Measurements from ENCODE around the gene TMEM40. TPM values are rescaled to one million over a fixed set of nuclear protein-coding genes. Genes with fewer than 3 reads are reported as not detected.

The TMEM40 gene
- total and polyA plus RNA-seq, 2 of the 13 experiments (the other 11 are each of a cell fraction or from before 2014, with no cell fraction given), result 0.16 TPM; not detected in 1

DNA sequence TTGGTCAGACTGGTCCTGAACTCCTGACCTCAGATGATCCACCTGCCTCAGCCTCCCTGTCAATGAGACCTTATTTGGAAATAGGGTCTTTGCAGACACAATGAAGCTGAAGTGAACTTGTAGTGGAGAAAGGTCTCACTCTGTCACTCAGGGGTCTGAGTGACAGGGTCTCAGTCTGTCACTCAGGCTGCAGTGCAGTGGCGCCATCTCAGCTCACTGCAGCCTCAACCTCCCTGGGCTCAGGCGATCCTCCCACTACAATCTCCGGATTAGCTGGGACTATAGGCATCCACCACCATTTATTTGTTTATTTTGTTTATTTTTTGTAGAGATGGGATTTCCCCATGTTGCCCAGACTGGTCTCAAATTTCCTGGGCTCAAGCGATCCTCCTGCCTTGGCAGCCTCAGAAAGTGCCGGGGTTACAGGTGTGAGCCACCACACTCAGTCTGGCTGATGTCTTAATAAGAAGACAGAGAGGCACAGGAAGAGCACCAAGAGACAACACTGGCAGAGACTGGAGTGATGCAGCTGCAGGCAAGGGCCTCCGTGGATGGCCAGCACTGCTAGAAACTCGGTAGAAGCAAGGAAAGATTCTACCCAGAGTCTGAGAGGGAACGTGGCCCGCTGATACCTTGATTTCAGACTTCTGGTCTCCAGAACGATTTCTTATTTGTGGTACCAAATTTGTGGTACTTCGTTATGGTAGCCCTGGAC, 68.9 kb downstream of the TMEM40 start (continued):
- TF ChIP-seq, protein P1, sequence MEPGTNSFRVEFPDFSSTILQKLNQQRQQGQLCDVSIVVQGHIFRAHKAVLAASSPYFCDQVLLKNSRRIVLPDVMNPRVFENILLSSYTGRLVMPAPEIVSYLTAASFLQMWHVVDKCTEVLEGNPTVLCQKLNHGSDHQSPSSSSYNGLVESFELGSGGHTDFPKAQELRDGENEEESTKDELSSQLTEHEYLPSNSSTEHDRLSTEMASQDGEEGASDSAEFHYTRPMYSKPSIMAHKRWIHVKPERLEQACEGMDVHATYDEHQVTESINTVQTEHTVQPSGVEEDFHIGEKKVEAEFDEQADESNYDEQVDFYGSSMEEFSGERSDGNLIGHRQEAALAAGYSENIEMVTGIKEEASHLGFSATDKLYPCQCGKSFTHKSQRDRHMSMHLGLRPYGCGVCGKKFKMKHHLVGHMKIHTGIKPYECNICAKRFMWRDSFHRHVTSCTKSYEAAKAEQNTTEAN (CRISPR knock-in tag; conservative IDR thresholded peaks at IDR 0.05), result no peak
- TF ChIP-seq ZNF17 (CRISPR knock-in tag; IDR thresholded peaks at IDR 0.05) (no peak), KDM4B (CRISPR knock-in tag; IDR thresholded peaks at IDR 0.05) (no peak), ZNF431 (CRISPR knock-in tag; IDR thresholded peaks at IDR 0.05; ENCODE audit: borderline replicate concordance, low read depth) (no peak), ZZZ3 (CRISPR knock-in tag; IDR thresholded peaks at IDR 0.05; ENCODE audit: borderline replicate concordance) (no peak), HES4 (CRISPR knock-in tag; IDR thresholded peaks at IDR 0.05; ENCODE audit: borderline replicate concordance) (no peak)
- TF ChIP-seq, protein P2, sequence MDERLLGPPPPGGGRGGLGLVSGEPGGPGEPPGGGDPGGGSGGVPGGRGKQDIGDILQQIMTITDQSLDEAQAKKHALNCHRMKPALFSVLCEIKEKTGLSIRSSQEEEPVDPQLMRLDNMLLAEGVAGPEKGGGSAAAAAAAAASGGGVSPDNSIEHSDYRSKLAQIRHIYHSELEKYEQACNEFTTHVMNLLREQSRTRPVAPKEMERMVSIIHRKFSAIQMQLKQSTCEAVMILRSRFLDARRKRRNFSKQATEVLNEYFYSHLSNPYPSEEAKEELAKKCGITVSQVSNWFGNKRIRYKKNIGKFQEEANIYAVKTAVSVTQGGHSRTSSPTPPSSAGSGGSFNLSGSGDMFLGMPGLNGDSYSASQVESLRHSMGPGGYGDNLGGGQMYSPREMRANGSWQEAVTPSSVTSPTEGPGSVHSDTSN (CRISPR knock-in tag; IDR thresholded peaks at IDR 0.05), result peak; percentile 15; the same call in 1 of the 2 replicates

DNA sequence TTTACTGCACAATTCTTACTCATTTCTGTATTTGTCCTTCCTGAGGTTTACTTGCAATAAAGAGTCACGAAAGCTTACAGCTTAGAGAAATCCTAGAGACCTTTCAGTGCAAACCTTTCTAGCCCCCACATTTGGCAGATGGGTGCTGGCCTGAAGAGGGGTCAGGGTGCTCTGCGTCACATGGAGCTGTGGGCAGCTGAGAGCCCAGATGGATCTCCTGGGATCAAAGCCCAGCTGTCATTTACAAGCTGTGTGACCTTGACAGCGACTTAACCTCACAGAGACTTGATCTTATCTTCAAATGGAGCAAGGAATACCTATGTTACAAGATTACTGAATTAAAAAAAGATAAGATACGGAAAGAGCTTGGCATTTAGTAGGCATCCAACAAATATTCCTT, 71.1 kb downstream of the TMEM40 start:
- in situ Hi-C loops (cut with HindIII; ENCODE audit: extremely low pct_ligation_motif_present, low pct_unique_long_range_greater_than_20kb), result no loop called here
- DNase-seq (ENCODE audit: low spot score), result no peak
- H3K4me3 ChIP-seq (replicated peaks in 1 of 3; ENCODE audit: insufficient read depth in 1 of 3, low read depth in 2 of 3, low read length in 3 of 3), result no peak overlapping the region
- H3K27me3 ChIP-seq (ENCODE audit: control insufficient read depth in 1 of 2, insufficient read depth in 2 of 2, low read length in 2 of 2), result no peaks in the 10 kb centered on the region; a peak in 1 of 5 replicates
- H3K27ac ChIP-seq (ENCODE audit: extremely low read length, insufficient read depth, low read length), result no peak overlapping the region
- no TSS peak for BruUV-seq (replicated peaks)
- no peak for FAIRE-seq
- no peak for ATAC-seq
- WGBS (ENCODE audit: low lambda C conversion rate), result 2% methylated on average over 4 of the region's 4 CpGs
- no peaks in the 10 kb centered on the region for H3K9me3 ChIP-seq (ENCODE audit: low read length)
- POLR2A ChIA-PET, result no interaction called here
- no peaks in the 10 kb centered on the region for H3K36me3 ChIP-seq (replicated peaks in 1 of 2; ENCODE audit: control insufficient read depth in 1 of 2, insufficient read depth in 2 of 2, low read length in 2 of 2)
- intact Hi-C loops (cut with micrococcal nuclease; ENCODE audit: unreplicated experiment), result no loop called here
- no peak overlapping the region for H3K9ac ChIP-seq (ENCODE audit: insufficient read depth, low read depth, low read length)
- H2AFZ ChIP-seq (ENCODE audit: low read length), result no peak overlapping the region
- H3K79me2 ChIP-seq (ENCODE audit: insufficient read depth, low read length), result no peaks in the 10 kb centered on the region
- peak overlapping the region; percentile 18; the same call in 1 of the 2 replicates for H3K4me2 ChIP-seq (ENCODE audit: low read depth, low read length)
- CTCF ChIA-PET (ENCODE audit: low intra/inter-chr PET ratio, low total read pairs), result no interaction called here
- H3K4me1 ChIP-seq (ENCODE audit: insufficient read depth, low read length), result peaks cover 31% of the 10 kb centered on the region
- no peaks in the 10 kb centered on the region for H4K20me1 ChIP-seq (ENCODE audit: insufficient read depth, low read length)
- TF ChIP-seq NR2F6 (IDR thresholded peaks at IDR 0.05) (peak; percentile 27; the same call in 1 of the 2 replicates), NR2F6 (CRISPR knock-in tag; IDR thresholded peaks at IDR 0.05) (no peak), RARA (CRISPR knock-in tag; IDR thresholded peaks at IDR 0.05) (peak; percentile 57), ZNF713 (CRISPR knock-in tag; IDR thresholded peaks at IDR 0.05) (no peak), TCF7 (IDR thresholded peaks at IDR 0.05; ENCODE audit: low read depth) (peak; percentile 47; the same call in 1 of the 2 replicates), HMG20A (CRISPR knock-in tag; IDR thresholded peaks at IDR 0.05; ENCODE audit: borderline replicate concordance) (no peak), HIVEP1 (CRISPR knock-in tag; IDR thresholded peaks at IDR 0.05) (no peak), NCOA2 (CRISPR knock-in tag; IDR thresholded peaks at IDR 0.05) (peak; percentile 15; the same call in 1 of the 2 replicates), ZNF354B (CRISPR knock-in tag; IDR thresholded peaks at IDR 0.05) (no peak), FLYWCH1 (CRISPR knock-in tag; IDR thresholded peaks at IDR 0.05) (no peak), THYN1 (CRISPR knock-in tag; IDR thresholded peaks at IDR 0.05; ENCODE audit: borderline replicate concordance, low read depth) (no peak), SAP130 (CRISPR knock-in tag; IDR thresholded peaks at IDR 0.05; ENCODE audit: low read depth) (peak; percentile 28; the same call in 1 of the 2 replicates), ZNF652 (CRISPR knock-in tag; IDR thresholded peaks at IDR 0.05; ENCODE audit: borderline replicate concordance, low read depth) (no peak), RXRA (CRISPR knock-in tag; IDR thresholded peaks at IDR 0.05) (peak; percentile 31; the same call in 1 of the 2 replicates), ZNF75D (CRISPR knock-in tag; IDR thresholded peaks at IDR 0.05; ENCODE audit: borderline replicate concordance) (no peak)
- TF ChIP-seq, protein P3, sequence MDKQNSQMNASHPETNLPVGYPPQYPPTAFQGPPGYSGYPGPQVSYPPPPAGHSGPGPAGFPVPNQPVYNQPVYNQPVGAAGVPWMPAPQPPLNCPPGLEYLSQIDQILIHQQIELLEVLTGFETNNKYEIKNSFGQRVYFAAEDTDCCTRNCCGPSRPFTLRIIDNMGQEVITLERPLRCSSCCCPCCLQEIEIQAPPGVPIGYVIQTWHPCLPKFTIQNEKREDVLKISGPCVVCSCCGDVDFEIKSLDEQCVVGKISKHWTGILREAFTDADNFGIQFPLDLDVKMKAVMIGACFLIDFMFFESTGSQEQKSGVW (CRISPR knock-in tag; IDR thresholded peaks at IDR 0.05; ENCODE audit: borderline replicate concordance), result no peak
